GM19452 (cell line): ENCODE results near the gene FHIT.
"Not testable (repeated sequence)": the region's sequence is repeated elsewhere in the genome, so short reads cannot be mapped to it uniquely, and the experiment has no call there.

Experiments
- ATAC-seq: cut with Tn5 transposase; IDR thresholded peaks from one replicate; pipeline ENCODE4 v1.9.1; 2021; ENCODE audit not compliant: unreplicated experiment

Gene FHIT

GRCh38 chr3:61065451-61066011 is 185.7 kb downstream of the FHIT start:
- no peak for ATAC-seq

DNA sequence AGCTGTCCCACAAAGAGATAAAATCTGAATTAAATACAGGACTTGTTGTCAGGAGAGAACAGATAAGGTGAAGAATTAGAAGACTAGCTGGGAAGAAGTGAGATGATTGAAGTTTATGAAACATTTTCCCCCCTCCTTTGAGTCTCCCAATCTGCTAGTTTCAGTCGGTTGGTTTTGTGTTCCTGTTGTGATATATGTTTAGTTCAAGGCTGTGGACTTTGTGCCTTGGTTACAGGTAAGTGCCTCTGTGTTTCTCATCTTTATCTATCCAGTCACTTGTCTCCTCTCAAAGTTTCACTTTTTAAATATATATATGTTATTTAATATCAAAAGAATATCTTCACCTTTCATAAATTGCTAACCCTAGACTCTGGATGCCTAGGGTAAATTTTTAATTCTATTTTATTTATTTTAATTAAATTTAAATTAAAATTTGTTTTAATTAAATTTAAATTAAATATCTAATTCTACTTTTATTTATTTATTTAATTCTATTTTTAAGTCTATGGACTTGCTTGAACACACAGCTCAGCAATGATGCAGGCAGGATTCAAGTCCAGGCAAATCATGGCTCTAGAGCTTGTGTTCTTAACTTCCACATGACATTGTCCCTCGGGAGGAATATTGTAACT is 190.0 kb downstream of the FHIT start:
- ATAC-seq: no peak

DNA sequence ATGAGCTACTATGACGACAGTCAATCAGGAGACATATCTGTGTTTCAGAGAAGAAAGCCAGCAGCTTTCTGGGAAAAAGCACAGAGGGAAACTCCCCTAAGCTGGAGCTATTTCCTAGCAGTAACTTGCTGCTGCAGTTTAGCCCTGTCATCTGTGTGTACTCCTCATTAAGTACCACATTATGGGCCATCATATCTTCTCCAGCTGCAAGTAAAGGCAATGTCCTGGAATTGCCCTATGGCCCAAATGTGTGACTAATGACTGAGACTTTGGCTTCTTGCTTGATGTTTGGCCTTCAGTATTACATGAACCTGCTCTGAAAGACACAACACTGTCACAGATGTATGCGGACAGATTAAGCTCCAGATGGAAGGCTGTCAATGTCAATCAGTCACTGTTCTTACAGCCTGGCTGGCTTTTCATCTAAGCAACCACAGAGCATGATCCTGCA is 190.8 kb downstream of the FHIT start:
- ATAC-seq: no peak

- ATAC-seq: no peak
Measured at GRCh38 chr3:61058836-61059235, 192.4 kb downstream of the FHIT start.

DNA sequence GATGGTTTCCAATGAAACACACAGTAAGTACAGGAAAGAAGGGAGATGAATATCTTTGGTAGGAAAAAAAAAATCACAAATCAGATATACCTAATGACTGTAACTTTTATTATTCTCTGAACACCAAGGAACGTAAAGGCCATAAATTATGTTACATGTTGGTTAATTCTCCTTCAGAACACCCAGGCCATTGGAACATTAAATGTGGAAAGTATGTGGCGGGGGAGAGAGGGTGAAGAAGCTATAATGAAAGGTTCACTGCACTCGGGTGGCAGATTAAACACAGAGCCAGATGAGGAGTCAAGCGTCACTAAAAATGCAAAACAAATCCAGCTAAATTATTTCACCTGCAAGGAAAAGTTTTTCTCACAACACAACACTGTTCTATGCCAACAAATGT is 193.8 kb downstream of the FHIT start:
- ATAC-seq: no peak

GRCh38 chr3:61055447-61055846 is 195.8 kb downstream of the FHIT start:
- ATAC-seq: no peak

GRCh38 chr3:61053781-61054496 is 197.3 kb downstream of the FHIT start:
- no peak for ATAC-seq

DNA sequence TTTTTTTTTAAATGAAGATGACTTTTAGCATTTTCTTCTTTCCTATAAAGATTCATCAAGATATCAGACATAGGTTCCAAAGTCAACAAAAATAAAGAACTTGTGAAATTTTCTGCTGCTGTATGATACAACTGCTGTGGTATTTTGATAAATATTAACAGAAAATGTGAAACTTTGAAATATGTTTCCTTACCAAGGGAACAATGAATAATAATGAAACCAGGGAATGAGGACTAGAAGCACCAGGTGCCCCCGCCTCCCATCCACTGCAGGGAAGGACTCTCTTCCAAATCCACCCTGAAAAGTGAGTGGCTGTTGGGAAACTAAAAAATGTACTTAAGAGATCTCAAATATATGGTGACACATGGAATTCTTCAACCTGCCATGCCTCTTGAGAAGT is 198.4 kb downstream of the FHIT start:
- ATAC-seq: no peak

DNA sequence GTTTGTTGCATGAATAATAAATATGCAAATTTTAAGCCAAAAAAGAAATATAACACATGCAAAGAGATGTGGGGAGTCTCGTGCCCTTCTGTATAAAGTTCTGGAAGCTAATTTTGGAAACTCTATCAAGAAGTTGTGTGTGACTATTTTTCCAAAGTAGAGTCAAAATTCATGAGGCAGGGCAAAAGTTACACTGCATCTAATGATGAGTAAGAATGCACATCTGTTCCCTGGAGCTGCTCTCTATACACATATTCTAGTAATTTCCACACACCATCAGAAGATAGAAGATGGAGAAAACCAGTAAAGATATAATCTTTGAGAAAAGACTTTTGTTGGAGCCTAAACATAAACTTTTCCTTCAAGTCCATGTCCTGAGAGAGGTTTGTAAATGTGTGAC is 199.6 kb downstream of the FHIT start:
- ATAC-seq: no peak

- not testable (repeated sequence) for ATAC-seq
Measured at GRCh38 chr3:61045169-61045568, 206.1 kb downstream of the FHIT start.

DNA sequence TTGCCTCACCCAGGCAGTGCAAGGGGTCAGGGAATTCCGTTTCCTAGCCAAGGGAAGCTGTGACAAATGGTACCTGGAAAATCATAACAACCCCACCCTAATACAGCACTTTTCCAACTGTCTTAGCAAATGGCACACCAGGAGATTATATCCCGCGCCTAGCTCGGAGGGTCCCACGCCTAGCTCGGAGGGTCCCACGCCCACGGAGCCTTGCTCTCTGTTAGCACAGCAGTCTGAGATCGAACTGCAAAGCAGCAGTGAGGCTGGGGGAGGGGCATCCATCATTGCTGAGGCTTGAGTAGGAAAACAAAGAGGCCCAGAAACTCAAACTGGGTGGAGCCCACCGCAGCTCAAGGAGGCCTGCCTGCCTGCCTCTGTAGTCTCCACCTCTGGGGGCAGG is 208.1 kb downstream of the FHIT start:
- ATAC-seq: no peak

GRCh38 chr3:61040618-61041017 is 210.6 kb downstream of the FHIT start:
- no peak for ATAC-seq

- no peak for ATAC-seq
Measured at GRCh38 chr3:61035573-61035972, 215.7 kb downstream of the FHIT start.

- ATAC-seq: no peak
Measured at GRCh38 chr3:61032991-61033390, 218.3 kb downstream of the FHIT start.

GRCh38 chr3:61031503-61031902 is 219.7 kb downstream of the FHIT start:
- no peak for ATAC-seq

DNA sequence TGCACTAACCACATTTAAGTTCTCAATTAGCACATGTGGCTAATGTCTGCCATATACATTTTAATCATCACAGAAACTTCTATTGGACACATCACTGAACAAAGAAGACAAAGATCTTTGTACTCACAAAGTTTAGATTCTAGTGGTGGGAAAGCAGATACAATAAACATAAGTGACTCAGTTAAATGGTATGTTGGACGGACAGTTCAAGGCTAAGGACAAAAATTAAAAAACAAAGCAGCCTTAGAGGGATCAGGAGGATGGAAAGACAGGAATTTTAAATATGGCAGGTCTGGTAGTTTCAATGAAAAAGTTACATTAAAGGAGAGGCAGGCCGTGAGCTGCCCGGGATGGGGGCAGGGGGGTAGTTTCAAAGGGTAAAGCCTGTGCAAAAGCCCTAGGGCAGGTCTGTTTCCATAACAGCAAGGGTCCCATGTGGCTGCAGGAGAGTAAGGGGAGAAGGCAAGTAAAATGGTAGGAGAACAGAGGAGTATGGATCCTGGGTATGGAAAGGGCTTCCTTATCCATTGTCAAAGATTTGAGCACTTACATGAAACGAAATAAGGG is 220.7 kb downstream of the FHIT start:
- ATAC-seq: no peak

GRCh38 chr3:61029194-61029593 is 222.1 kb downstream of the FHIT start:
- ATAC-seq: no peak

DNA sequence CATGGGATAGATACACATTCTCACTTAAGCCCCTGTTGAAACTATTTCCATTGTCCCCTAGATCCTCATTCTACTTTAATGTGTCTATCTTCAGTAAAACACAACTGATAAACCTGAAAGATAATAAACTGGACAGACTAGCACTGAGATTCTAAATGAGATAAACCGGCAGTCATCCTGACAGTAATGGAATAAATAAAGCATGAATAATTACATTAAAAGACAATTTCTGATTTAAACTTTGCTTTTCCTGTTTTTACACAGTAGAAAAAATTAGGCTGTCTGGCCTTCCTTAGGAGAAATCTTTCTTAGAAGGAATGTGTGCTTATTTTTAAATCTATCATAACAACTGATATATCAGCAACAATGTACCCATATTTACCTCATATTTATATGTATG is 232.4 kb downstream of the FHIT start:
- ATAC-seq: no peak

DNA sequence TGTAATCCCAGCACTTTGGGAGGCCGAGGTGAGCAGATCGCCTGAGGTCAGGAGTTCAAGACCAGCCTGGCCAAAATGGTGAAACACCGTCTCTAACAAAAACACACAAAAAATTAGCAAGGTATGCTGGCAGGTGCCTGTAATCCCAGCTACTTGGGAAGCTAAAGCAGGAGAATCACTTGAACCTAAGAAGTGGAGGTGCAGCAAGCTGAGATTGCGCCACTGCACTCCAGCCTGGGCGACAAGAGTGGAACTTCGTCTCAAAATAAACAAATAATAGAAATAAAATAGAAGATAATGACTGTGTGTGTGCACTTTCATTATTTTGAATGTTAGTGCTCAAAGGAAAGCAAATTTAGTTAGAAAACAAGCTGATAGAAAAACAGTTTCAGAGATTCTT is 234.2 kb downstream of the FHIT start:
- not testable (repeated sequence) for ATAC-seq

DNA sequence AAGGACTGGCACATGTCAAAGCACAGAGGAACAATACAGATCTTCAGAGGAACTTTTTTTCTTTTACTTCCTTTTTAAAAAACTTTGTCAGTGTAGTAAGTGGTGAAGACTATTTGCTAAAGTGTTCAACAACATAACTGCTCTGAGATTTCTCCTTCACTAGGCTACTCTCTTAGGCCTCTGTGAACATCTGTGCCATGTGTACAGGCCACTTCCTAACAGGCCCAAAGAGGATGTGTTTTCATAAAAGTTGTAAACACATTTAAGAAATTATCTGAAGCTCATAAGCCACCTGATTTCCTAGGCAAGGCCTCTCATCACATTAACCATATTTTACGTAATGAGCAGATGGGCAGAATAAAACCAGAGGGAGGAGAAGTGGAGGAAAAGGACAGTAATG is 235.4 kb downstream of the FHIT start:
- no peak for ATAC-seq

GRCh38 chr3:61015408-61015807 is 235.8 kb downstream of the FHIT start:
- no peak for ATAC-seq

DNA sequence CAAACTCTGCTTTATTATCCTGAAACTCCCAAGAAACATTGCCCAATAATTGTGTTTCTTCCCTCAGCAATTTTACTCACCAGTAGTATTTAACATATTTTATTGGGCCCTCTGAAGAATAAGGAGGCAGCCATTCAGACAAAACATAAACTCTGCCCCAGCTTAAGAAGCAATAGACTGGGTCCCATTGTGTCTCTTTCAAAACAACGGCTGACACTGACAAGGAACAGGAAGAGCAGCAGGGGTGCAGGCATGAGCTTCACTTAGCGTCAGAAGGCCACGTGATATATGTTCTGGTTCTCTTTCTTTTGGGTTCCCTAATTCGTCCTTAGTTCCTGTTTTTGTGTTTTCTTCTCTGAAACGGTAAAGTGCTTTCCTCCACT is 242.3 kb downstream of the FHIT start:
- no peak for ATAC-seq
